Cardiac muscle cell (in vitro differentiated cells and primary cell): ENCODE data around the gene SH3PXD2B. TPM values are rescaled to one million over a fixed set of nuclear protein-coding genes. Genes with fewer than 3 reads are reported as not detected.

Source experiments
- DNase-seq, 2 donors: peaks; one replicate each; pipeline versions ENCODE4 v3.0.0 to v3.0.0-alpha.2; 2010 to 2017; ENCODE audit warnings: low read depth in 1 of 2, low spot score in 1 of 2
- H3K27ac ChIP-seq: fragments of 200-600 bp; sonication (generic); 2 replicates; pipeline ENCODE4 v1.5.1; 2016
- H3K27me3 ChIP-seq: fragments of 200-600 bp; sonication (generic); 2 replicates; pipeline ENCODE4 v1.6.0; 2016; ENCODE audit warnings: control low read depth
- H3K36me3 ChIP-seq: fragments of 200-600 bp; sonication (generic); 2 replicates; pipeline ENCODE4 v1.5.1; 2016; ENCODE audit warnings: control low read depth
- H3K4me1 ChIP-seq: fragments of 200-600 bp; sonication (generic); 2 replicates; pipeline ENCODE4 v1.8.1; 2017; ENCODE audit warnings: low read depth, mild to moderate bottlenecking, mixed run types
- H3K4me3 ChIP-seq: fragments of 200-600 bp; sonication (generic); 2 replicates; pipeline ENCODE4 v1.5.1; 2016; ENCODE audit warnings: mild to moderate bottlenecking
- H3K9me3 ChIP-seq: fragments of 200-600 bp; sonication (generic); 2 replicates; pipeline ENCODE4 v1.5.1; 2017; ENCODE audit warnings: low read depth, mild to moderate bottlenecking, control low read depth
- CTCF ChIP-seq: IDR thresholded peaks from 2 replicates; pipeline ENCODE4 v1.5.1; 2012; ENCODE audit warnings: low read depth, mild to moderate bottlenecking, low read length
- polyA plus RNA-seq: library from polyadenylated mRNA; unstranded; fragments of >200 nt; fragmentation: Nextera tagmentation; extraction: Ambion mirVana; gene quantifications from 2 replicates; pipeline ENCODE4 v1.2.1, GENCODE V29; 2016
- total RNA-seq: library from RNA; depleted of rRNA; stranded (reverse); fragments of >200 nt; gene quantifications from 2 replicates; pipeline ENCODE4 v1.2.3, GENCODE V29; 2016

SH3PXD2B gene
- total RNA-seq, result 19.7 and 27.6 TPM in 2 replicates
- 13.9 and 20.3 TPM in 2 replicates for polyA plus RNA-seq

- H3K36me3 ChIP-seq, result no peaks in the 10 kb centered on the region
- H3K4me3 ChIP-seq, result peak within 1 kb of the TSS; percentile 86
- H3K4me1 ChIP-seq, result peaks cover 3% of the 10 kb centered on the region
- no peak for TF ChIP-seq CTCF
- no peaks in the 10 kb centered on the region for H3K9me3 ChIP-seq
- peak within 1 kb of the TSS; percentile 63 for H3K27ac ChIP-seq
- no peaks in the 10 kb centered on the region for H3K27me3 ChIP-seq
- peak; percentile 79 to 86 for DNase-seq
Observed at GRCh38 chr5:172454358-172455086, at the start of gene SH3PXD2B. TSS of gene SH3PXD2B (minus strand) at chr5:172454525. CDS start at chr5:172454352, 173 bp downstream.

GRCh38 chr5:172502969-172503368 lies 48.6 kb upstream of the SH3PXD2B start:
- Histone ChIP-seq H3K4me1 (no peaks in the 10 kb centered on the region), H3K4me3 (no peak overlapping the region), H3K27ac (no peak overlapping the region), H3K9me3 (no peaks in the 10 kb centered on the region), H3K36me3 (no peaks in the 10 kb centered on the region), H3K27me3 (no peaks in the 10 kb centered on the region)
- TF ChIP-seq CTCF, result no peak
- DNase-seq, result peak; percentile 9 to 37

GRCh38 chr5:172502410-172502809 lies 48.1 kb upstream of the SH3PXD2B start:
- DNase-seq, result no peak
- no peaks in the 10 kb centered on the region for H3K36me3 ChIP-seq
- no peak overlapping the region for H3K4me3 ChIP-seq
- H3K4me1 ChIP-seq, result no peaks in the 10 kb centered on the region
- no peak overlapping the region for H3K27ac ChIP-seq
- no peaks in the 10 kb centered on the region for H3K9me3 ChIP-seq
- H3K27me3 ChIP-seq, result no peaks in the 10 kb centered on the region
- TF ChIP-seq CTCF, result no peak

GRCh38 chr5:172501708-172502320 lies 47.5 kb upstream of the SH3PXD2B start:
- Histone ChIP-seq H3K27ac (no peak overlapping the region), H3K9me3 (no peaks in the 10 kb centered on the region), H3K27me3 (no peaks in the 10 kb centered on the region), H3K36me3 (no peaks in the 10 kb centered on the region), H3K4me1 (no peaks in the 10 kb centered on the region), H3K4me3 (no peak overlapping the region)
- TF ChIP-seq CTCF, result no peak
- no peak for DNase-seq

GRCh38 chr5:172499287-172499686 lies 45.0 kb upstream of the SH3PXD2B start:
- H3K27me3 ChIP-seq, result no peaks in the 10 kb centered on the region
- TF ChIP-seq CTCF, result no peak
- H3K9me3 ChIP-seq, result no peaks in the 10 kb centered on the region
- DNase-seq, result no peak
- H3K4me3 ChIP-seq, result no peak overlapping the region
- no peaks in the 10 kb centered on the region for H3K36me3 ChIP-seq
- H3K4me1 ChIP-seq, result no peaks in the 10 kb centered on the region
- no peak overlapping the region for H3K27ac ChIP-seq
